ENCODE results near the gene VOPP1.
A peak's percentile ranks its signal among the peaks of the same experiment; 100 is the strongest.

Gene VOPP1

DNA sequence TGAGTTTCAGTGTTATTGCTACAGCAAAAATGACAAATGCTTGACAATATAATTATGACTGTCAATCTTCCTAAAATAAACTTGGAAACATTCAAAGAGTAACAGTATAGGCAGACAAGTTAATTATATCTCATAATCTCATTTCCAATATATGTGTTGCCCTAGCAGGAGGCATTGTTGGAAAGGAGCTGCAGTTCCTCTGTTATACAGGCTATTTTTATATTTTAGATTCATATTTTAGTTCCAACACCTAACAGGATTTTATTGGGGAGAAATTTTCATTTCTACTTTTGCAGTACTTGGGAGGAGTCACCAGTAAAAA is 19.3 kb downstream of the VOPP1 start:
- DNase-seq = no peak

DNA sequence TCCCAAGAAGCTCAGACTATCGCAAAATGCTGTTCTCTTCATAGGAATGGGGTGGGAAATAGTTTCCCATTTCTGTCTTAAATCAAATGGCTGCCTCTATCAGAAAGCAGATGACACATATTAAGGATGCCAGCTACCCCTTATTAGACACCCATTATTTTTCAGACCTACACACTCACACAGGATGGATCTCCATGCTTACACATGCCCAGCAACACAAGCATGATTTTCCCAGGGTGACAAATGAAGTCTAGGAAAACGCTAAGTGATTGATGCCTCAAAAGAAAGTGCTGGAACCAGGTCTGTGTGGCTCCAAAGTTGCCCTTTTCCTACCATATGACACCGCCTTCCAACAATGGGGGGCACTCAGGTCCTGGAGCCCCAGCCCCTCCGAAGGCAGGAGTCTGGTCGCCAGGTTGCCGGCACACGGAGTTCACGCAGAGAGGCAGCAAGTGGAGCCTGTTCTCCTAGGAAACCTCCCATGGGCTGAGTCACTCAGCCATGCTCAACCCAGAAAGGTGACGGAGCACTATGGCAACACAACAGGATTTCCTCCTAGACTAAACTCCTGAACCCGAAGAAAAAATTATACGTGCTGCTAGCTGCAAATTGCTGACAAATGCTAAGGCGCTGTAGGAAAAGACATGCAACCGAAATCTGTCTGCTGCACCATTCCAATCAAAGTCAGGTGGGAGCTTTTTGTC is 19.8 kb downstream of the VOPP1 start:
- no peak for DNase-seq

DNA sequence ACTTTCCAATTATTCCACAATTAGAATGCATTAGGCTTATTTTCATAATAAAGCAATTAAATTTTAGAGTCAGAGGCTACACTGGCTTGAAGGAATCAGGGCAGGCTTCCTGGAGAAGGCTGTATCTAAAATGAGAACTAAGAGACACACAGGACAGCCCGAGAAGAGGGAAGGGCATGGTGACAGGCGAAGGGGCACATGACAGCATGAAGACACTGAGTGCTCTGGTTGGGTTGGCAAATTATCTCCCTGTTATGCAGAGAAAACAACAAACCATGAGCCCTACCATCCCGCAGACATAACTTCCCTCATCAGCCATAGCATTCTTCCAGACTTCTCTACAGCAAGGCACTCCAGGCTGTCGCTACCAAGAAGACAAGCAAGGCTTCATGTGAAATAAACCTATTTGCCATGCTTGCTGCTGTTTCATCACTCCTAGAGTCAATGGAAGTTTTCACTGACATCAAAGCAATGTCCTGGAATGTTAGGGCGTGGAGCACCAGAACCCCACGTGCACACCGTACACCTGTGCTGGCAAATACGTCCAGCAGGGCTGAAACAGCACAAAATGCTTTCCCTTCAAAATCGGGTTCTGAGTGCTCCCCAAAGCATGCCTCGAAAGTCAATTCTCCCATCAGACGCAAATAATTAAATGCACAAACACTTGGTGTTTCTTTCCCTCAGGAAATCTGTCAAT is 21.3 kb downstream of the VOPP1 start:
- no peak for DNase-seq

DNA sequence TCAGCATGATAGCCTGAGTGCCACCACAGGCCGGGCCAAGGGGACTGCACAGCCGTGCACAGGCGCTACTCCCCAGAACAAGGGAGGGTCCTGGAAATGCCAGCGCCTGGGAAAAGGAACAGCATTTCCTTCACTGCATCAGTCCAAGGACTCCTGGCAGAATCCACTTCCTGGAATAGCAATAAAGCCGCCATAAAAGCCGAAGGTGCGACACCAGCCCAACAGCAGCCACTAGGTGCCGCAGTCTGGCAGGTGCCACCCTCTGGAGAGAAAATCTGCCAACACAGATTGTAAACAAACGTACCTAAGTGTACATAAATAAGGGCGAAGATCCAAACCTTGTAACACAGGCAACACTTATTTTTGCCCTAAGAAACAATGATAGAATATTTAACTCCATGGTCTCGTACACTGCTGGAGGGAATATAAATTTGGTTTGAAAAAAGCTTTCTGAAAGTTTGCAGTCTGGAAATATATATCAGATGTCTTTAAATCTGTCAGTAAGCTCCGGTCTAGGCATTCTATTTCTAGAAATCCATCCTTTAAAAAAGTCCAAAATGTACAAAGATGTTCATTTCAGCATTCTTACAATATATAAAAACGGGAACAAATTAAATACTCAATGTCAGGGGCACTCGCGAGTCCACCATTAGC is 22.2 kb downstream of the VOPP1 start:
- DNase-seq = no peak

DNA sequence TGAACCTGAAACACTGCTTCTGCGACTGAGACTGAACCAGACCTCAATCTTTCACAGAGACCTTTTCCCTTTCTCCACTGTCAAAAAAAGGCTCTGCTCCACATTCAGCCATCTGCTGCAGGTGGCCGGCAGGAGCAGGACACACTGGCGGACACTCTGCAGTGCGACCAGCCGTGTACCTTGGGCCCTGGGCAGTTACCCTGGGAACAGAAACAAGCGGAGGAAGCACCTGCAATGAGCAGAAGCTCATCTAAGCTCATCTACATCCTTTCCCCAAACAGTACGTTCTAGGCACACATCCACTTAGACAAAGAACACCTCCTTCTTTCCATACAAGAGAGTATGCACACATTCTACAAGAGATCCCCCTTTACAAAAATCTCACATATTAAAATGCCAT is 22.8 kb downstream of the VOPP1 start:
- no peak for DNase-seq

DNA sequence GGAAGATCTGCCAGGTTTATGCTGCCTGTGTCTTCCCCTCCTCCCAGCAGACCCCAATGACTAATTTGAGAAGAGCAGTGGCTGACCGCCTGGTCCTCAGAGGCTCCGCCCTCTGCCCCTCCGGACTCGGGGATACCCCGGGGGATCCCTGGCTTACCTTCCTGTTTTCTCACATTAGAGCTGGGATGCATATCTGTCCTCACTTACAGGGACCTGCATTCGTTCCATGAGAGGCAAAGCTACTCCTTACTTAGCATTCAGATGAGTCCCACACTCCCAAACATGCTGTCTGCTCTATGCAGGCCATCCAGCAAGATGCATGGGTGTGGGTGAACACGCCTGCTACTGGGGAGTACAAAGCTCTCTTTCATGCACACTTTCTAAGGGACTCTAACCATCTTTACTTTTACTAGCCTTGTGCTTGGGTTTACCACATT is 24.0 kb downstream of the VOPP1 start:
- DNase-seq = no peak

DNA sequence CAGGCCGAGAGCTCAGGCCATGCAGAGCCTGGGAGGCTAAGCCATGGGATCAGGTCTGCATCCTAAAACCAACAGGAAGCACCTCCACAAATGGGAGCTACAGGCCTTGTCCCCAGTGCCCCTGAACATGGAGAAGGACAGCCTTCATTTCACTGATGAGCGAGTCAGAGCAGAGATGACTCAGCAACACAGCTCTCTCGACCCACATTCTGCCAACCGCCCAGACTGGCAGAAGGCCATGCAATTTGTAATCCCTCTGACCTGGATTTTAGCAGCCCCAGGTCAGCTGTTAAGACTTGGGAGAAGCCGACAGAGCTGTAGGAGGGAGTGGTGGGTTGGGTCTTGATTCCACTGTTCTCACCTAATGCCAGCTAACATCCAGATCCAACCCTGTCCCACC is 25.5 kb downstream of the VOPP1 start:
- DNase-seq = peak; percentile 76

DNA sequence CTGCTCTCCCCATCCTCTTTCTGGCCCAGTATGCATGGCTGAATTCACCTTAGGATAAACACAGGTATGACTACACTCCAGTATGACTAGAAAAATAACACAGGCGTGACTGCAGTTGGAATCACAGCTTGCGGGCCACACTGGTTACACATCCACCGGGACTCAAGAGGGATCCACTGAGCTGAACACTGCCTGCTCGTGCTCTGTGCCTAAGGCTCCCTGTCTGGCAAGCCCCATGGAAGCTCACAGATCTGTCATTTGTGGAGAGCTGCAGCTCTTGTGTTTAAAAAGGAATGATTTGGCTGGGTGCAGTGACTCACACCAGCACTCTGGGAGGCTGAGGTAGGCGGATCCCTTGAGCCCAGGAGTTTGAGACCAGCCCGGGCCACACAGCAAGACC is 26.8 kb downstream of the VOPP1 start:
- no peak for DNase-seq

DNA sequence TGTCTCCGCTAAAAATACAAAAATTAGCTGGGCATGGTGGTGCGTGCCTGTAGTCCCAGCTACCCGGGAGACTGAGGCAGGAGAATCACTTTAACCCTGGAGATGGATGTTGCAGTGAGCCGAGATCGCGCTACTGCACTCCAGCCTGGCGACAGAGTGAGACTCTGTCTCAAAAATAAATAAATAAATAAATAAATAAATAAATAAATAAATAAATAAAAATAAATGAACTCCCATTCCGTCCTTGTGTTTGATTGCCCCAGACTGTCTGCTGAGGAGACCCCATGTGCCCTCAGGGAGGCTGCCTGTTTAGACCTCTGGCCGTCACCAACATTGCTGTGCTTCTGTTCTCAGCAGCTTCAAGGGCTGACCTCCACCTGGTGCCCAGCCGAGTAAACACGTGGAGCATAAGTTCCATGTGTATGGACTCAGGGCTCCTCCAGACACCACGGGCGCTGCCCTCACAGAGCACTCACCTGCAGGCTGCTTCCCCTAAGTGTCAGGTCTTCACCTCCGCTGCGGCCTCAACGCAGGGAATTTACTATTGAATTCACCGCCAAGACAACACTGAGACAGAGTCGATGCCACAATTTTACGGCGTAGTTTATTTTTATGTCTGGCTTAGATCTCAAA is 32.0 kb downstream of the VOPP1 start:
- DNase-seq = no peak

DNA sequence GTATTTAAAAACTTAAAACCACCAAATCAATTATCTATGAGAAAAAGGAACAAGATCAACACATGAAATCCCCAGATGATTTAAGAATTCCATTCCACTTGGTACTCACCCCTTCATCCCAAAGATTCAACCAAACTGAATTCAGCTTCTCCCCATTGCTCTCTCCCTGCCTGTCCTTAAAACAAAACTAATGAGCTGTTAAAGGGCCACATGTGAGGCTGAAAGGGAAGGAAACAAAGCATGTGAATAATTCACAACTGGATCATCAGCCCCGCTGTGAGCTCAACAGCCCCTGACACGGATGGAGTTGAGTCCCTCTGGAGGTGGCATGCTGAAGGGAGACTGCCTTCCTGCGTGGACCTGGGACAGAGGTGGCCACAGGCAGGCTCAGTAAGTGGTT is 32.9 kb downstream of the VOPP1 start:
- no peak for DNase-seq

DNA sequence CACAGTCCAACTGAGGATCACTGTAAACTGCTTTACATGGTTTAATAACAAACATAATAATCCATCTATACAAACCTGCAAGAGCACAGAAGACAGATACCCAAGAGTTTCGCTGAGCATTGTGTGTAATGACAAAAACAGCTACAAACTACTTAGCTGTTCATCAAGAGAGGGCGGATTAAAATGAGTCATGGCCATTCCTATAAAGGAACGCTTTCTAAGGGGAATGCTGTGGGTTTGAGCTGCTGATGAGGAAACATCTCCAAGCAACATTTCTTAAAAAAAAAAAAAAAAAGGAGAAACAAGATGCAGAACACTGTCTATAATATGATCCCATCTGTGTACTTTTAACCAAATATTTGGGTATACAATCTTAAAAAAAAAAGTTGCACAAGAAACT is 33.8 kb downstream of the VOPP1 start:
- no peak for DNase-seq

DNA sequence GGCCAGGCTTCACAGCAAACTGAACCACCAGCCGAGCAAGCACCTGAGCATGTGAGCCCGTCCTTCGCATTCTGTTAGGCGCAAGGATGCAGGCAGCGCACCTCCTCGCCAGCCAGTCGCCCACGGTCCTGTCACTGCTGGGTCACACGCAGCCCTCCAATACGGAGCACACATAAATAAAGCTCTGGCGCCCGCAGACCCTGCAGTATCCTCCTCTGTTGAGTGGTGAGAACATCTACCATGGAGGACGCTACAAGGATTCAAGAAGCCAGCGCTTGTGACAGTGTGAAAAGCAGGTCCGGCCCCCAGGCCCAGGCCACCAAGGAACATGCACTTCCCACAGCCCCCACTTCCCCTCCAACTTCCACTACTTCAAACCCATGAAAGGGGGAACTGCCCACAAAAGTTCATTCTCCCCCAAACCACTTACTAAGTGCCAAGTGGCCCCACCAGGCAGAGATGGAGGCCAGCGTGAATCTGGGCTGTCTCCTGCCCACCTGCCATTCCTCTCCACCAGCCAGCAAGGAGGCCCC is 34.8 kb downstream of the VOPP1 start:
- no peak for DNase-seq

DNA sequence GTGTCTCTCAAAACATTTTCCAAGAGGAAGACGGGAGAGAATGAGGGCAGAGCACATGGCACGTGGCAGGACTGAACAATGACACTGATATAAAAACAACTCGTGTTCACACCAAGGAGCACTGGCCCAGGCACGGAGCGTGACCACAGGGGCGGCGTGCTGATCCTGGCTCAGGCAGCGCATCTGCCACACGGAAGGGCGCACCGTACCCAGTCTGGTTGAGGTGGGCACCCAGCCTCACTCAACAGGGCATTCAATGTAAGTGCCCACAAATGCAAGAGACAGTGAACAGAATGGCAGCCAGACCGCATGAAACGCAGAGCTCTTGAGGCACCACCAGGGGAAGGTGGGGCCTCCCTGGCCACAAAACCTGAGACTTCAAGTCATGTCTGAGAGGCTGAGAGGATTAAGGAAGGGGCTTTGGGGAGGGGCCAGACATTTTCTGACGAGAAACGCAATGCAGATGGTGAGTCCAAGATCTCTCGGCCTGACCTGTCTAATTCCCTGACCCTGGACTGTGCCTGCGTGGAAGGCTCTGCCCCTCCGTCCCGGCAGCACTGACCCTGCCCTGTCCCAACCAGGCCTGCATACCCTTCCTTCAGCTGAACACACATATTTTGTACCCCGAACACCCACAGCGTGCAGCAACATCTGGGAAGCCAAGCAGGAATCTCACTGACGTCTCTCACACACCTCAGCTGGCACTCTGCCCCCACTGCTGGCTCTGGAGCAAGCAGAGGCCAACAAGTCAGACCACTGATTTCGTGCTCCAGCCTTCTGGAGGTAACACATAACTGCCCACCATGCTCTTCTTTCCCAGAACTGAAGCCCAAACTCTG is 35.5 kb downstream of the VOPP1 start:
- no peak for DNase-seq

DNA sequence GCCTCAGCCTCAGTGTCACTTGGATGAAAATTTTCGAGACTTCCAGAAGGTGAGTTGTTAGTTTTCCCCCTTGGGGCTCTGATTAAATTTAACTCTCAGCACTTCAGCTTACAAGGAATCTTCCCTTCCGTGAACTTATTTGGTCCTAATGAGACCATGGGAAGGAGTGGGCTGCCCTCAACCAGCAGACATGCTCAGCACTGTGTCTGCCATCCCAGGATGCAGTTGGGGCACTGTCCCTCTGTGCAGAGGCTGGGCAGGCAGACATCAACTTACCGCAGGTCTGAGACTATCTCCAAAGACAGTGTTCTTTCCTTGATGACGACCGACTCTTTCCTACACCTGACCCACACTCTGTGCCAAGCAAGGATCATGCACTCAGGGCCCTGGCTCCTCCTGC is 36.7 kb downstream of the VOPP1 start:
- DNase-seq = no peak

DNA sequence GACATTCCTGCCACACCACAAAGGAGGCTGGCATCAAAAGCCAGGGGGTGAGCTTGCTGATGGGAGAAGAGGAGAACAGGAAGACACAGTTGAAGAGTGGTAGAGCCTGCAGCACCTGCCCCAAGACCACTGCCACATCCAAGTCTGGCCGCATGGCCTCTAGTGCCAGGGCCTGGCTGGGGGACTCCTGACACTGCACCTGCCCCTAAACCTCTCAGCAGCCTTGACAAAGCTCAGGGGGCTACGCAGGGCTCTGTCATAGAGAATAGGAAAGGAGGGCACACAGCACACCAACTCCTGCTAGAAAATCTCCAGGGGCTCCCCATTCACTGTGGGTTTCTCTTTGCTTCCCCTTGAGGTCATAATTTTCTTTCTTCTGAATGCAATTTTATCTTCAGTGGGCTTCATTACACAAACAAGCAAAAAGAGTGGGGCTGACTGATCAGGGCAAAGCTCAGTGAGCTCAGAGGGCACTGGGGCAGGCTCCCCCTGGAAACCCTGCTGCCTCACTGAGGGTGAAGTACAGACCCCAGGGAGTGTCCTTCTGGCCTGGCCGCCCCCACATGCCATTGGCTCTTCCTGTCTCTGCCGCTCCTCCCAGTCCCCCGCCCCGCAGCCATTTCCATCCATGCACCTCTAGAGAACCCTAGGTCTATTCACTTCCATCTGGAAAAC is 37.2 kb downstream of the VOPP1 start:
- DNase-seq = no peak

DNA sequence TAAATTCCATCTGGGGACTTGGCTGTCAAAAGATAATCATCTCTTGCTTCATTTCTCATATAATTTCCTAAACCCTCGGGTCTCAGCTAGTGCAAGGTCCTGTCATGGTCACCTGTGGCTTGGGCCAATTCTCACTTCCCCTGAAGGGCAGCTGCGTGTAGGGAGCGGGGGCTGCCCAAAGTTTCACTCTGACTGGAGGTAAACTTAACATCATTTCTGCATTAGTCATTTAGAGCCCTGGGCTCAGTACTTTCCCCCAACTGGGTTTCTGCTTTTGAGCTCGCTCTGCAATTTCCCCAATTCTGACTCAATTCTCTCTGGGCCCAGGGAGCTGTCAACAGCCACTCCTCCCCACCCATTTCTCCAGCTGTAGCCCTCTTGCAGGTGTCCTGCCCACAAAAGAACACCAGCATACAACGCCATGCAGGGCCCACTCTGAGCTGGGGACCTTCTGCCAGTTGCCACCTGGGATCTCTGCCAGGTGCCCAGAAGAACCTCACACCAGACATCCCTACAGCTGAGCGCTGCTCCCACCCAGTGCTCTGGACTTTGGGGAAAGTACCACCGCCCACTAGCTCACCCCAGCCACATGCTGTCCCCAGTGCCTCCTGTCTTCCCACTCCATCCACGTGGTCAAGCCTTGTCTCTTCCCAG is 37.9 kb downstream of the VOPP1 start:
- DNase-seq = no peak

DNA sequence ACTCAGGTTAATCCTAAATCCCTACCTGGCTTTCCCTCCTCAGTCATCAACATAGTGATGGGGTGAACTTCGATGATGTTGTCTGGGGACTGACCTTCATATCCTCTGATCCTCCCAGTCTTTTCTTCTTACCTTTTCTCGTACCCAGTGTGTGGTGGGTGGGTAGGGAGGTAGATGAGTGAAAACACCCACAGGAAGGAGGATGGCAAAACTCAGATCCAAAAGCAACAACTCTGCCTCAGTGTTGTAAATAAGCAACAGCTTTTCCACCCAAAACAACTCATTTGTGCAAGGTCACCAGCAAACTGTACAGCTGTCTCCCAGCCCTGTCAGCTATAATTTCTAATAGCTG is 38.6 kb downstream of the VOPP1 start:
- no peak for DNase-seq

DNA sequence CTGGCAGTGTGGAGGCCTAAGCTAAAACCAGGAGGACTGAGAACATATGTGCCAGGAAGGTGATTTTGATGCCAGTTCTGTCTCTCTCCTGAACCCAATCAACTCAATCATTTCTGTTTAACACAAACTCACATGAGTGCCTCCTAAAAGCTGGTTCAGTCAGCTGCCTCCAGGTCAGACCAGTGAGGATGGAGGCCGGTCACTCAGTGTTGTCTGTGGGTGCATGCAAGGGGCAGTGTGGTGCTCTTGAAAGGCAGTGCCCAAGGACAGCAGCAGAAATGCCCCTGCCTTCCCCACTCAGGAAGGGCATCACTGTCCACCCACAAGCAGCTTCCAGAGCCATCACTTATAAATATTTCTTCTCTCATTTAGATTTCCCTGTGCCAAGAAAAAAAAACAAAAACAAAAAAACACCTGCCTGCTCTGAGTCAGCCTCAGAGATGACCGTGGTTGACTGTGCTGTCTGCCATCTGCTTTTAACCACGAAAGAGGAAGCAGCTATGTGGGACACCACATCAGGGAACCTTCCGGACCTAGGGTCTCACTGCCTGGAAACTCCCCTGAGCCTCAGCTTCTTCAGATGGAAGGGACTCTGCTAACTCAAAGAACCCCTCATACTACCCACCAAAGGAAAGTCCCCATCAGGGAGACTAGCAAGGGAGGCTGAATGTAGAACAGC is 39.1 kb downstream of the VOPP1 start:
- DNase-seq = peak; percentile 17

DNA sequence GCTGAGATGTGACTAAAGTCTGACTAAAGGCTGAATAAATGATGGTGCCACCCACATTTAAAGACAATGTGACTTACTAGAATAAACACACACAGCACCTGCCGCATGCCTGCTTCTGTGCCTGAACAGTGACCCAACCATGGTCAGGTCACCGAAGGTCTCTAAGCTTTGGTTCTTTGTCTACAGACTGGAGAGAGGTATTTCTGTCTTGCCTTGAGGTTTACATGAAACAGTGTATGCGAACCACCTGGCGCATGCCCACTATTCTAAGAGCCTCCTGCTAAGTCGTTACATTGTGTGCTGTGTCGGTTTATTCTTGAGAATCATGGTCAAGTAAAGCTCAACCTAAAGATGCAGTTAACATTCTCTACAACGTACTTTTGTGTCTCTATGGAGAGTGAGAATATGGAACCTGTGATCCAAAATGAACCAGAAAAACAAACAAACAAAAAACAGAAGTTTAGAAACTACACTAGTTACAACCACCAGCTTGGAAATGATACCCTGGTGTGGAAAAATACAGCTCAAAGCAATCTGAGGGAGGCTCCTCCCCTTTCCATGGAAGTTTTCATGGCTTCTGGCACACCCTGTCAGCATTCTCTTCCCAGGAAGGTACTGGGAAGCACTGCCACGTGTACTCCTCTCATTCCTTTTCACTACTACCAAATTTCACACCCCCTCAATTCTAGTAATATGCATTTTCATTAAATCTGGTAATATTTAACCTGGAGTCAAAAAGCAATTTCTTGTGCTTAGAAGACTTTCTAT is 40.0 kb downstream of the VOPP1 start:
- no peak for DNase-seq

DNA sequence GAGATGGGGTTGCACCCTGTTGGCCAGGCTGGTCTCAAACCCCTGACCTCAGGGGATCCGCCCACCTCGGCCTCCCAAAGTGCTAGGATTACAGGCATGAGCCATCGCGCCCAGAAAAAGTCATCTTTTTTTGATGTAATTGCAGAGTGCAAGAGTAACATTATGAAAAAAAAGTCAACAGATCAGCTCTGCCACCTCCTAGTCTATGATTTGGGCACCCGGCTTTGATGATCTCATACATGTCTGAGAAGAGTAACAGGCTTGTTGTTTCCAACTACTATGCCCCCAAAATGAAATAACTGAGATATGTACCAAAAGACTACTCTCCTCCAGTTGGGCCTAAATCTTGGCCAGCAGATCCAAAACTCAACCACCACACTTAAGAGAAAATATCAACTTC is 40.8 kb downstream of the VOPP1 start:
- DNase-seq = no peak

All from DMS 273 treated with DMSO at 0.1 percent for 48 hours (cell line).